Left colon (tissue), 2 donors: ENCODE results near the gene ENKUR. TPM values are rescaled to one million over a fixed set of nuclear protein-coding genes. Genes with fewer than 3 reads are reported as not detected.
"Not testable (repeated sequence)": the region's sequence is repeated elsewhere in the genome, so short reads cannot be mapped to it uniquely, and the experiment has no call there.

Experiments used
- ATAC-seq: fragments of 200-7000 bp; cut with Tn5 transposase; one replicate; pipeline ENCODE4 v1.9.1; 2020; ENCODE audit warnings: mild to moderate bottlenecking, moderate library complexity
- DNase-seq, 2 donors: peaks; one replicate each; pipeline ENCODE4 v3.0.0-alpha.2; 2020
- intact Hi-C, 2 donors: fragments of 100-400 bp; cut with DNase I in 1 of 2; cut with micrococcal nuclease in 1 of 2; formaldehyde crosslinking; loops; one replicate each; pipeline versions ENCODE4 v1.11.2 to v1.14.0; 2022; cut with DNase I, micrococcal nuclease
- total RNA-seq, 2 donors: library from RNA; stranded (reverse); fragmentation: NEBNext Ultra II Directional; extraction: Animal tissue kit (Norgen Biotek cat#: 25700); gene quantifications; one replicate each; pipeline ENCODE4 v1.2.1, GENCODE V29; 2021
- donor health status: DM: no; HTN: no; CAD: no.
- donor health status: DM: yes; HTN: yes; CAD: no.

ENKUR gene
- total RNA-seq, 2 donors from 2014 or later = 0.39 to 1.3 TPM

DNA sequence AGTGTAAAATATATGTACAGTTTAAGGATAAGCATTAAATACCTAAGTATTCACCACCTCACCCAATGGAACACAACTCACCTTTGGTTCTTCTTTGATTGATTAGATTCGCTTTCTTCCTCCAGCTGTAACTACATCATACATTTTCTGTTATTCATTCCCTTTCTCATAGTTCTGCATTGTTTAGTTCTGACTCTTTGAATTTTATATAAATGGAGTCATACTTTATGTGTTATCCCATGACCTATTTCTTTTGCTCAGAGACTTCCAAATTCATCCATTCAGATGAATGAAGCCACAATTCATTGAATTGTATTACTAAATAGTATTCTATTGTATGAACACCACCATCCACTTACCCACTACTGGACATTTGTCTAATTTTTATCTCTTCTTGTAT lies 12.8 kb upstream of the ENKUR start:
- intact Hi-C loops = no loop called here
- ATAC-seq (no peak), DNase-seq (no peak)

GRCh38 chr10:25026463-25026862 lies 10.5 kb upstream of the ENKUR start:
- ATAC-seq = peak; percentile 66
- DNase-seq = no peak
- intact Hi-C loops = no loop called here

- DNase-seq (no peak), ATAC-seq (no peak)
- intact Hi-C loops = no loop called here
These were observed 8.6 kb upstream of the ENKUR start for GRCh38 chr10:25024528-25024927.

- ATAC-seq (no peak), DNase-seq (no peak)
- intact Hi-C loops = no loop called here
These were observed 7.3 kb upstream of the ENKUR start for GRCh38 chr10:25023278-25023677.

DNA sequence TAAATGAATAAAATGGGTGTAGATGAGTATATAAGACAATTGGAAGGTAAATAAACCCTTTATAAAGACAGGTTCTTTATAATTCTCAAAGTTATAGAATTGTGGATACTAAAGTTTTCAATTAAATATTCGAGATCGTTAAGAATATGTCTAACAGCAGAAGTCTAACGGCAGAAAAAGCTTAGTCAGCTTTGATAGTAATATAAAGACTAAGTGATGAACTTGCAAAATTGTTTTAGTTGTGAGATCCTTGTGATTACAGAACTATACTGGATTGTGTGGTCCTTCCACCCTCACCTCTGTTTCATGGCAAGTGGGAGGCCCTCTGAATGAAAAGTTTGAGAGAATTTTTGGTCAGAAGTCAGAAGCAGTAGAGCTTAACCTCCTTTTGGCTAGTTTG lies 2.7 kb upstream of the ENKUR start:
- intact Hi-C loops = no loop called here
- DNase-seq = no peak
- ATAC-seq = no peak

GRCh38 chr10:25017661-25018060 lies 1.7 kb upstream of the ENKUR start:
- intact Hi-C loops = no loop called here
- no peak for DNase-seq
- ATAC-seq = no peak

- intact Hi-C loops = no loop called here
- DNase-seq = peak; percentile 32 to 37
These were observed 1.2 kb upstream of the ENKUR start for GRCh38 chr10:25017154-25017590.

DNA sequence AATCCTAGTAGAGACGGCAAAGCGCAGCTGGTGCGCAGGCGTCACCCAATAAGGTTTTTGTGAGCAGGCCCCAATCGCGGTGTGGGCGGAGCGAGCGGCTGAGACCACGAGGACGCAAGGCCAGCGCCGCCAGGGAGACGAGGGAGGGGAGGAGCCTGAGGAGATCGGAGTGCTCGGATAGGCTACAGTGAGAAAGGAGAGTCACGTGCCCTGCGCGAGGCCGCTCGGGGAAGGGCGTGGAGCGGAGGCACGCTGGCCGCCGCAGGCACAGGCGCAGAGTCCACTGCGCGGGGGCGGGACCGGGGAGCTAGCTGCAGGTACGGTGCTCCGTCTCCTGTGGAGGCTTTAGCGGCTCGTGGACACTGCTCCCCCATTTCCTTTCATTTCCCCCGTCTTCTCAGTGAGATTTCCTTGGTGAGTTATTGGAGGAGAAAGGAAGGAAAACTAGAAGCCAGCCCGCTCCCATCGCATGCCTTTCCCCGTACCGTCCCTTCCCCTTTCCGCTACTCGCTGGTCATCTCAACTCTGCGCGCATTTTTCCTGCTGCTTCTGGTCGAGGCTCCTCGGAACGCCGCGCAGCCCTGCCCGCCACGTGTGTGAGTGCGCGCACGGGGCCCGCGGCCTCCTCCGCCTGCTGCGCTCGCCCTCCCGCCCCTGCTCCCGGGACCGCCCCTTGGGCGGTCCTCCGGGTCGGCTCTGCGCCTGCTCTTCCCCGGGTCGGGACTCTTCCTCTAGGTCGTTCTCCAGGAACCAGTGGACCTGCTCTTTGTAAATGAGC lies 607 bp upstream of the ENKUR start, which contains the start of gene THNSL1:
TSS of gene THNSL1 (plus strand) at position 237 of the 778 bp plus-strand sequence. CDS start 6,612 bp downstream, outside the sequence.
- peak; percentile 98 to 99 for DNase-seq
- peak; percentile 96 for ATAC-seq
- intact Hi-C loops = no loop called here

More at GRCh38 chr10:25017154-25017590, 1.2 kb upstream of the ENKUR start:
- ATAC-seq = peak; percentile 20

GRCh38 chr10:25014579-25014978 lies 1.4 kb downstream of the ENKUR start:
- no peak for ATAC-seq
- DNase-seq = no peak
- intact Hi-C loops = no loop called here

DNA sequence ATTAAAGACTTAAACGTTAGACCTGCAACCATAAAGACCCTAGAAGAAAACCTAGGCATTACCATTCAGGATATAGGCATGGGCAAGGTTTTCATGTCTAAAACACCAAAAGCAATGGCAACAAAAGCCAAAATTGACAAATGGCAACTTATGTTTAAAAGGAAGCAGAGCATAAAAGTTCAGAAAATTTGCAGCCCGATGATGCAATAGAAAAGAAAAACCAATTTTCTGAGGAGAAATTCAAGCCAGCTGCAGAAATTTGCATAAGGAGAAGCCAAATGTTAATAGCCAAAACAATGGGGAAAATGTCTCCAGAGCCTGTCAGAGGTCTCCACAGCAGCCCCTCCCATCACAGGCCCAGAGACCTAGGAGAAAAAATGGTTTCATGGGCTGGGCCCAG lies 4.4 kb downstream of the ENKUR start:
- ATAC-seq, DNase-seq, intact Hi-C loops: not testable (repeated sequence)

DNA sequence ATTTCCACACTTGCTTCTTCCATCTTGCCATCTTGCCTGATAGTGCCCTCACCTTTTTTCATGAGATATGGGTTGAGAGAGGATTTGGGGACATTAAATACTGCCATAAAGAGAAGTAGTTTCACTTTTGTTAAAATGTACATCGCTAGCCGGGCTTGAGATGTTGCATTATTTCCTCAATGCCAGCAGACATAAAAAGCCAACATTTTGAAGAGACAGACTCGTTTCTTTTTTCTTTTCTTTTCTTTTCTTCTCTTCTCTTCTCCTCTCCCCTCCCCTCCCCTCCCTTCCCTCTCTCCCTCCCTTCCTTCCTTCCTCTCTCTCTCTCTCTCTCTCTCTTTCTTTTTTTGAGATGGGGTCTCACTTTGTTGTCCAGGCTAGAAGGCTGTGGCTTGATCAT lies 17.9 kb downstream of the ENKUR start:
- intact Hi-C loops = no loop called here
- ATAC-seq (no peak), DNase-seq (no peak)

DNA sequence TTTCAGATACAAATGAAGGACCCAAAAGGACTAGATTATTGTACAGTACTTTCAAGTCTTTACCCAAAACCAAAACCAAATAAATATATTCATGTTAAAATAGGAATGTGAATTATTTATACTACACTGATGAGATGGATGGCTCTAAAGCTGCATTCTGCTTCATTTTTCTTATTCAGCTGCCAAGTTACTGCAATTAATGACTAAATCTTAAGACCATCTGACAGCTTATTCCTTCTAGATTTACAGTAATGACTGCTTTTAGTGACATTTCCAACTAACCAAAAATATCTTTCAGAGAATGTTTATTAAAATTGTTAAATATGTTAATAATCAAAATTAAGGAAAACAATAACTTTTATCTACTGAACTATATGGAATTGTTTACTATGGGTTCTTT lies 20.9 kb downstream of the ENKUR start:
- DNase-seq = no peak
- no peak for ATAC-seq
- intact Hi-C loops = no loop called here

- intact Hi-C loops = no loop called here
- ATAC-seq = no peak
- no peak for DNase-seq
These were observed 22.6 kb downstream of the ENKUR start for GRCh38 chr10:24993237-24993958.

DNA sequence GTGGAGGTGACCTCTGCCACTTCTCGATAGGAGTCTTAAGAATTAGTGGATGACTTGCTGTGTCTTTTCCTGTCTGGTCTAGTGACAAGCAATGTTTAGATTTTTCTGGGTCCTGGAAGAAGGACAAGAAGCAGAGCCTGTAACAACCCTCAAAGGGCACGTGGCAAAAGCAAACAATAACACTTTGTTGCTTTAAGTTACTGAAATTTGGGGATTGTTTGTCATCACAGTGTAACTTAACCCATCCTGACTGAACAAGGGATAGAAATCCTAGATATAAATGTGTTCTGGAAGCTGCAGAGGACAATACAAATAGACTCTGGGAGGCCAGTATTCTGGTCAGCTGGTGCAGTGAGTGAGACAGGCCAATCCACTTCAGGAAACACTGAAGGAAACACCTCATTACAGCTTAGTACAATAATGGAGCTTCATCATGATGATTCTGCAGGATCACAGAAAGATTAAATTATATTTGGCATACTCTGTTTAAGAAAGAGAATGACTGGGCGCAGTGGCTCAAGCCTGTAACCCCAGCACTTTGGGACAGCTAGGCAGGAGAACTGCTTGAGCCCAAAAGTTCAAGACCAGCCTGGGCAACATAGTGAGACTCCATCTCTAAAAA lies 23.3 kb downstream of the ENKUR start:
- intact Hi-C loops = no loop called here
- no peak for ATAC-seq

GRCh38 chr10:24991298-24991697 lies 24.7 kb downstream of the ENKUR start:
- ATAC-seq (no peak), DNase-seq (no peak)
- intact Hi-C loops = no loop called here

More for the DNA sequence above, 23.3 kb downstream of the ENKUR start:
- DNase-seq = no peak

DNA sequence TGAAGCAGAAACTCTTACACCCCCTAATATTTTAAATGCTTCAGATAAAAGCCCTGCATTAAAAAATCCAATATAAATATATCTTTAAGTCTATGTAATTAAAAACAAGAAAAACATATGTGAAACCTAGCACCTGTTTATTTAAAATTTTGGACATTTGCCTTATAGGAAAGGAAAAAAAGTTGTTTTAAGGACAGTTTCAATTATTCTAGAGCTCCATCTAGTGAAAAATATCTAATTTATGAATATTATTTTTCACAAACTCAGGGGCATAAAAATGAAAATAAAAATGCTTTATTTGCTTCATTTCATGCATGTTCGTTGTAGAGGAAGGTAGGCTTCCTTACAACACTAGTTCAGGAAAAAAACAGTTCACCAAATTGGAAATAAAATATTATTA lies 26.1 kb downstream of the ENKUR start:
- no peak for ATAC-seq
- DNase-seq = no peak
- intact Hi-C loops = no loop called here

DNA sequence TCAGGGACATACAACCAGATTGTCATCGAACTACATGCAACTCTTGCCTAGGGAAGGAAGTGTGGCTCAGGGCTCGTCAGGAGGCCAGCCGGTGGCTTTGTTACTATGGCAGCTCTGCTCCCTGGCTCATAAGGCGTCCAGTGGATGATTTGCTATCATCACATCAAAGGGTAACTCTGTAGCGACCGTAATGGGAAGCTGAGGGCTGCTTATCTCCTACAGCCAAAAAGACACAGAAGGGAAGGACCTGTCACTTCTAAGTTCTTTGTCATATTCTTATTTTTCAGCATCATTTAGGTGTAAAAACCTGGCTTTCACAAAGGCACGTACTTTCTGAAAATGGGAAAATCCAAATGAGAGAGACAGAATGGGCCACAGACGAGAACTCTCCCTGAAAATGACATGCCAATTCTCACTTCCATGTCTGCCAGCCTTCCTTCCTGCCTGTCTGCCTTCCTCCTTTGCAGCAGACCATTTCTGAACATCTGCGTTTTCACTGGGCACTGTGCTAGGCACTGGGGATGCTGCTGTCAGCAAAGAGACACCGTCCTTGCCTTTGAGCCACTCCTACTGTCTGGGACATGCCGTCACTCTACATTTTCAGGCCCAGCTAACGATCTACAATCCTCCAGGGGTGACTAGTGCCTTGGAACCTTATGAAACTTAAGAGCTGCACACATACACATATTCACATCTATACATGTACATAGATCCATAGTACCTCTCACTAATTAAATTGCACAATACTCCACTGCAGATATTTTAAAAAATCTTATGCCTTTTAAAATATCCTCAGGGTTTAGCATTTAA lies 26.9 kb downstream of the ENKUR start:
- intact Hi-C loops = no loop called here

GRCh38 chr10:24984906-24985305 lies 31.1 kb downstream of the ENKUR start:
- ATAC-seq (no peak), DNase-seq (no peak)
- intact Hi-C loops = no loop called here

More for the DNA sequence above, 26.9 kb downstream of the ENKUR start:
- DNase-seq = no peak
- ATAC-seq = no peak

- no peak for ATAC-seq
- intact Hi-C loops = no loop called here
- DNase-seq = no peak
These were observed 32.0 kb downstream of the ENKUR start for GRCh38 chr10:24983946-24984345.
